ENCODE results near the gene CDR2L.
"Not testable (repeated sequence)": the region's sequence is repeated elsewhere in the genome, so short reads cannot be mapped to it uniquely, and the experiment has no call there.

The CDR2L gene

DNA sequence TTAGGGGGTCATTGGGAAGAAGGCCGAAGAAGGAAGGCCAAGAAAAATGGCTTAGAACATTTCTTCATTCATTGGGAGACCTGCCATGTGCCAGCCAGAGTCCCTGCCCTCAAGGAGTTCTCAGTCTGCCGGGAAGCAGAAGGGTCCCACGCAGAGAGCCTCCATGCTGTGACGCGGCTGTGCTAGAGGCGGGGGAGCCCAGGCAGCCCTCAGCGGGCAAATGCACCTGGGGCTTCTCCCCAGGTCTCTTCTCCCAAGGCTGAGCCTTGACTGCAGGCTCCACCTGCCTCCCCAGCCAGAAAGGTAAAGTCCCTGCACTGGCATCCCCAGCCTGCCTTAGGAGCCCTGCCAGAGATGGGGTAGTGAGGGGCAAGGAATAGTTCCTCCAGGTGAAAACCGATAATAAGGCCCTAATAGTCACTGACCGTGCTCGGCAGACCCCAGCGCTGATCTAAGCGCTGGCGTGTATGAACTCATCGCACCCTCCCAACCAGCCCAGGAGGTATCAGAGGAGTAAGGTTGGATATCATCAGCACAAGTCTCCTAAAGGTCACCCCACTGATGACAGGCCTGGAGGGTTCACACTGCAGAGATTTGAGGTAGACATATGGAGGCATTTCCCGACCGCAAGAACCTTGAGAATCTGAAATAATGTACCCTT lies 6.0 kb upstream of the CDR2L start:
- H3K4me3 ChIP-seq (ENCODE audit: low read length in 2 of 2), result peak overlapping the region; percentile 78 to 82
- H3K27me3 ChIP-seq (ENCODE audit: control insufficient read depth in 2 of 2, insufficient read depth in 2 of 2, low read length in 2 of 2), result no peaks in the 10 kb centered on the region
- peak overlapping the region; percentile 74 to 77 for H3K9ac ChIP-seq (ENCODE audit: low read depth in 1 of 2, low read length in 2 of 2)
- H3K36me3 ChIP-seq (ENCODE audit: control insufficient read depth in 2 of 2, insufficient read depth in 2 of 2, low read length in 2 of 2), result no peaks in the 10 kb centered on the region
- H3K9me3 ChIP-seq (ENCODE audit: control insufficient read depth in 2 of 2, low read length in 2 of 2), result no peaks in the 10 kb centered on the region
- H3K27ac ChIP-seq (ENCODE audit: low read depth in 2 of 2, low read length in 2 of 2), result peak overlapping the region; percentile 75 to 79
- peaks cover 9 to 14% of the 10 kb centered on the region in 2 donors for H3K4me1 ChIP-seq (ENCODE audit: control insufficient read depth in 2 of 2, insufficient read depth in 2 of 2, low read length in 2 of 2)

DNA sequence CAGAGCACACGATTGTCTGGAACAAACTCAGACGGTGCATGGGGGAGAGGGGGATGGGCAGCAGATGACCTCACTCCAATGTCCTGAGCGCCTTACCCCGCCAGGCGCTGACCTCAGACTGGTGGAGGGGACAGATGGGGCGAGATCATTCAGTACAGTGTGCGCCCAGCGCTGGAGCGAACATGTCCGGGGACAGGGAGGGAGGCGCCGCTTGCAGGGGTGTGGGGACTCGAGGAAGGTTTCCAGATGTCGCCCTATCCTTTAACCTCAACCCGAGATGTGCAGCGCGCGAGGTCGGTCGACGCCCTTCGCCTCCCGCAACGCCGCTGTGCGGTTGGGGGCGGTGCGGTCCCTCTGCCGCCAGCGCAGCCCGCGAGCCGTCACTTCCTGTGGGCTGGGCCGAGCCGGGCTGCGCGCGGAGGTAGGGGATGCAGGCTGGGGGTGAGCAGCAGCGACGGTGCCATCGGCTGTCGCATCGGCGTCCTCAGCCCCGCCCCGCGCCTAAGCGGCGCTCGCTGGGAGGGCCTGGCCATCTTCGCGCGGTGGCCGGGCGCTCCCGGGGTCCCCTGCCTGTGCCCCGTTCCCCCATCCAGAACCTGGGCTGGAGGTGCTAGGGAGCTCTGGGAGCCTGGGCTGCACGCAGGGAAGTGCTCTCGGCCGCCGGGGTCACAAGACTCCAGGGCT lies 5.3 kb upstream of the CDR2L start:
- Histone ChIP-seq H3K36me3 (ENCODE audit: control insufficient read depth in 2 of 2, insufficient read depth in 2 of 2, low read length in 2 of 2) (no peaks in the 10 kb centered on the region), H3K9ac (ENCODE audit: low read depth in 1 of 2, low read length in 2 of 2) (peak overlapping the region; percentile 74 to 77), H3K9me3 (ENCODE audit: control insufficient read depth in 2 of 2, low read length in 2 of 2) (no peaks in the 10 kb centered on the region), H3K27me3 (ENCODE audit: control insufficient read depth in 2 of 2, insufficient read depth in 2 of 2, low read length in 2 of 2) (no peaks in the 10 kb centered on the region), H3K4me1 (ENCODE audit: control insufficient read depth in 2 of 2, insufficient read depth in 2 of 2, low read length in 2 of 2) (peaks cover 9 to 17% of the 10 kb centered on the region in 2 donors), H3K4me3 (ENCODE audit: low read length in 2 of 2) (peak overlapping the region; percentile 78 to 82), H3K27ac (ENCODE audit: low read depth in 2 of 2, low read length in 2 of 2) (peak overlapping the region; percentile 75 to 79)

DNA sequence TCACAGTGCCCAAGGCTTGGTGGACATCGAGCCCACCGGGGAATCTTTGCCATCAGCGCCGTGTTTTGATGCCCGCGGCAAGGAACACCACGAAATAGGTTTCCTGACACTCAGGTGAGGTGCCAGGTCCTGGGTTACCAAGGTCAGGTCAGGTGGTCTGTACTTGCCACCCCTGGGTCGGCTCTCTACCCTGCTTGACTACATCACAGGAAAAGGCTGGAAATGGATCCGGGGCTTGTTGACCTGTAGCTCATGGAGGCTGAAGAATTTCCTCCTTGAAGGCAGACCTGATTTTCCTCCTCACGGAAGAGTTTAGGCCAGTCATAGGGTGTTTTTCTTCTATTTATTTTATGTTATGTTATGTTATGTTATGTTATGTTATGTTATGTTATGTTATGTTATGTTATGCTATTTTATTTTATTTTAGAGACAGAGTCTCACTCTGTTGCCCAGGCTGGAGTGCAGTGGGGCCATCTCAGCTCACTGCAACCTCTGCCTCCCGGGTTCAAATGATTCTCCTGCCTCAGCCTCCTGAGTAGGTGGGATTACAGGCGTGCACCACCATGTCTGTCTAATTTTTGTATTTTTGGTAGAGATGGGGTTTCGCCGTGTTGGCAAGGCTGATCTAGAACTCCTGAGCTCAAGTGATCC lies 4.6 kb upstream of the CDR2L start:
- H3K9ac ChIP-seq (ENCODE audit: low read depth in 1 of 2, low read length in 2 of 2), result peak overlapping the region; percentile 74 to 77
- not testable (repeated sequence) for H3K9me3 ChIP-seq (ENCODE audit: control insufficient read depth in 2 of 2, low read length in 2 of 2); H3K27me3 ChIP-seq (ENCODE audit: control insufficient read depth in 2 of 2, insufficient read depth in 2 of 2, low read length in 2 of 2); H3K36me3 ChIP-seq (ENCODE audit: control insufficient read depth in 2 of 2, insufficient read depth in 2 of 2, low read length in 2 of 2)
- H3K27ac ChIP-seq (ENCODE audit: low read depth in 2 of 2, low read length in 2 of 2), result peak overlapping the region; percentile 75 to 79
- H3K4me1 ChIP-seq (ENCODE audit: control insufficient read depth in 2 of 2, insufficient read depth in 2 of 2, low read length in 2 of 2), result peaks cover 9 to 18% of the 10 kb centered on the region in 2 donors
- peak overlapping the region; percentile 78 to 82 for H3K4me3 ChIP-seq (ENCODE audit: low read length in 2 of 2)

DNA sequence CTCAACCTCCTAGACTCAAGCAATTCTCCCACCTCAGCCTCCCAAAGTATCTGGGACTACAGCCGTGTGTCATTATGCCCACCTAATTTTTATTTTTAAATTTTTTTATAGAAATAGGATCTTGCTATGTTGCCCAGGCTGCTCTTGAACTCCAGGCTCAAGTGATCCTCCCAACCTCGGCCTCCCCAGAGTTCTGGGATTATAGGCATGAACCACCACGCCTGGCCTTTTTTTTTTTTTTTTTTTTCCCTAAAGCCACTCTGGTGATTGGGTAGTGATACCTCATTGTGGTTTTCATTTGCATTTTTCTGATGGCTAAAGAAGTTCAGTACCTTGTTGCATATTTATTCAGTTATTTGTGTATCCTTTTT lies 1.2 kb upstream of the CDR2L start:
- peaks cover 0 to 3% of the 10 kb centered on the region in 2 donors for H3K27me3 ChIP-seq (ENCODE audit: control insufficient read depth in 2 of 2, insufficient read depth in 2 of 2, low read length in 2 of 2)
- no peaks in the 10 kb centered on the region for H3K9me3 ChIP-seq (ENCODE audit: control insufficient read depth in 2 of 2, low read length in 2 of 2)
- H3K4me1 ChIP-seq (ENCODE audit: control insufficient read depth in 2 of 2, insufficient read depth in 2 of 2, low read length in 2 of 2), result peaks cover 14 to 18% of the 10 kb centered on the region in 2 donors
- no peaks in the 10 kb centered on the region for H3K36me3 ChIP-seq (ENCODE audit: control insufficient read depth in 2 of 2, insufficient read depth in 2 of 2, low read length in 2 of 2)
- H3K9ac ChIP-seq (ENCODE audit: low read depth in 1 of 2, low read length in 2 of 2), result no peak overlapping the region
- no peak overlapping the region for H3K4me3 ChIP-seq (ENCODE audit: low read length in 2 of 2)
- no peak overlapping the region for H3K27ac ChIP-seq (ENCODE audit: low read depth in 2 of 2, low read length in 2 of 2)

DNA sequence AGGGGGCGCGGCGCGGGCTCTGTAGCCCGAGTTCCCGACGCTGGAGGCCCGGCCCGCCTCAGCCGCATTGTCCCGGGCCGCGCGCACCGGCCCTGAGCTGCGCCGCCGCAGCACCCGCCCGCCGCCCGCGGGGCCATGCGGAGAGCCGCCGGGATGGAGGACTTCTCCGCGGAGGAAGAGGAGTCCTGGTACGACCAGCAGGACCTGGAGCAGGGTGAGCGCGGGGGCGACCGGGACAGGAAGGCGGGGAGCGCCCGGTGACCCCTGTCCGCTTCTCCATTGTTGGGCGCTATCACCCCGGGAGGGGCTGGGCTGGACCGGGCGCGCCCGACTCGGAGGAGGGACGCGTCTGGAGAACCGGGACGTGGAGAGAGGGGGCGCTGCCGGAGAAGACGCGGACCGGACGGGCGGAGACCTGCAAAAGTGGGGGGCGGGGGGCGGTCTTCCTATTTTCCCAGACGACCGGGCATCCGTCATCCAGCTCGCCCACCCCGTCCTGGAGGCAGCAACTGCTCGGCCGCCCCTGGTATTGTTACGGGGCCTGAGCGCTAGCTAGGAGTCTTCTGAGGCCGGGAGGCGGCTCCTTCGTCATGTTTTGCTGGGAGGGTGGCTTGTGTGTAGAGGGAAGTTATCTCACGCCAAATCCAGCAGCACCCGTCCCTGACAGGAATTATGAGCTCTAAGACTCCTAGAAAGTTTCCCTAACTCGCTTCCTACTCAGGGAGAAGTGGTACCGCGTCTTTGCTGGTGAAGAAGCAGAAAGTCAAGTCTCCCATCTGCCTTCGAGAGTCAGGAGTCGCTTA lies 678 bp downstream of the CDR2L start:
- peak overlapping the region; percentile 67 to 85 for H3K27ac ChIP-seq (ENCODE audit: low read depth in 2 of 2, low read length in 2 of 2)
- peaks cover 0 to 3% of the 10 kb centered on the region in 2 donors for H3K27me3 ChIP-seq (ENCODE audit: control insufficient read depth in 2 of 2, insufficient read depth in 2 of 2, low read length in 2 of 2)
- H3K9ac ChIP-seq (ENCODE audit: low read depth in 1 of 2, low read length in 2 of 2), result peak overlapping the region; percentile 32 to 52
- no peaks in the 10 kb centered on the region for H3K9me3 ChIP-seq (ENCODE audit: control insufficient read depth in 2 of 2, low read length in 2 of 2)
- peaks cover 5 to 10% of the 10 kb centered on the region in 2 donors for H3K4me1 ChIP-seq (ENCODE audit: control insufficient read depth in 2 of 2, insufficient read depth in 2 of 2, low read length in 2 of 2)
- H3K36me3 ChIP-seq (ENCODE audit: control insufficient read depth in 2 of 2, insufficient read depth in 2 of 2, low read length in 2 of 2), result no peaks in the 10 kb centered on the region
- peak overlapping the region; percentile 70 to 74 for H3K4me3 ChIP-seq (ENCODE audit: low read length in 2 of 2)

DNA sequence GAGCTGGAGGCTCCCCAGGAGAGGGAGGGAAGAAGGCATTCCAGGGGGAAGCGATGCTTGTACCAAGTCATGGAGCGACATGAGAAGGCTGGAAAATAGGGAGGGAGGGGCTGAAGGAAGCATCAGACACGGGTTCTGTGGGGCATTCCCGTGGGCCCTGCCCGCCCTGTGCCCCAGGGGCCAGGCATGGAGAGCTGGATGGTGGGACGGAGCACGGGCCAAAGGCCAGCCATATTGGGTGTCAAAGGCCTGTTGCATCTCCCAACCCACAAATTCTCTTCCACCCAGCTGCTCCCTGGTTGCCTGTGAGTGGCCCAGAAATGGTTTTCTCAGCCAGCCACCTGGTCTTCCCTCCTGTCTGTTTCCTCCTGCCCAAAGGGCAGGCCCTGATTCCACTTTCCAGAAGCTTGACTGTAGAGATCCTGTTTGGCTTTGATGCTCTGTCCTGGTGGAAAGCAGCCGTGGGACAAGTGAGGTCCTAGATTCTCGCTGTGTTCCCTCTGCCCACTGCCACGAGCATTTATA lies 3.2 kb downstream of the CDR2L start:
- H3K27ac ChIP-seq (ENCODE audit: low read depth in 2 of 2, low read length in 2 of 2), result no peak overlapping the region
- no peaks in the 10 kb centered on the region for H3K36me3 ChIP-seq (ENCODE audit: control insufficient read depth in 2 of 2, insufficient read depth in 2 of 2, low read length in 2 of 2)
- no peaks in the 10 kb centered on the region for H3K9me3 ChIP-seq (ENCODE audit: control insufficient read depth in 2 of 2, low read length in 2 of 2)
- H3K4me1 ChIP-seq (ENCODE audit: control insufficient read depth in 2 of 2, insufficient read depth in 2 of 2, low read length in 2 of 2), result peaks cover 5 to 10% of the 10 kb centered on the region in 2 donors
- H3K9ac ChIP-seq (ENCODE audit: low read depth in 1 of 2, low read length in 2 of 2), result no peak overlapping the region
- peaks cover 0 to 3% of the 10 kb centered on the region in 2 donors for H3K27me3 ChIP-seq (ENCODE audit: control insufficient read depth in 2 of 2, insufficient read depth in 2 of 2, low read length in 2 of 2)
- no peak overlapping the region for H3K4me3 ChIP-seq (ENCODE audit: low read length in 2 of 2)

DNA sequence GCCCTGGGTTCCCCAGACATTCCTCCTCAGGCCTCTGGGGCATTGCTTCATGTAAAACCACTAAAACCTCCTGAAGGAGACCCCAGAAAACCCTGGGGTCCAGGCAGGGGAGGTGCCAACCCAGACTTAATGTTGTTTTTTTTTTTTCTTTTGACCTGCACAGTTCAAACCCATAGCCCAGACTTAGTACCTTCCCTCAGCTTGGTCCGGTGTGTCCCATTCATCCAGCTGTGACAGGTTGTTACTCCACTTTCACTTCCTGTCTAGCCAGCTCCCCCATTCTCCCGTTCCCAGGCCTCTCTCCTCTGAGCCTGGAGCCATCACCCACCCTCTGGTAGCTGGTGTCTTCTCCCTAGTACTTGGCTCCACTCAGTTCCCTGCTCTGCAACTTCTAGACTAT lies 4.8 kb downstream of the CDR2L start:
- H3K36me3 ChIP-seq (ENCODE audit: control insufficient read depth in 2 of 2, insufficient read depth in 2 of 2, low read length in 2 of 2), result no peaks in the 10 kb centered on the region
- no peaks in the 10 kb centered on the region for H3K9me3 ChIP-seq (ENCODE audit: control insufficient read depth in 2 of 2, low read length in 2 of 2)
- H3K4me1 ChIP-seq (ENCODE audit: control insufficient read depth in 2 of 2, insufficient read depth in 2 of 2, low read length in 2 of 2), result peaks cover 5 to 6% of the 10 kb centered on the region in 2 donors
- H3K4me3 ChIP-seq (ENCODE audit: low read length in 2 of 2), result no peak overlapping the region
- no peak overlapping the region for H3K9ac ChIP-seq (ENCODE audit: low read depth in 1 of 2, low read length in 2 of 2)
- no peak overlapping the region for H3K27ac ChIP-seq (ENCODE audit: low read depth in 2 of 2, low read length in 2 of 2)
- peaks cover 0 to 3% of the 10 kb centered on the region in 2 donors for H3K27me3 ChIP-seq (ENCODE audit: control insufficient read depth in 2 of 2, insufficient read depth in 2 of 2, low read length in 2 of 2)

DNA sequence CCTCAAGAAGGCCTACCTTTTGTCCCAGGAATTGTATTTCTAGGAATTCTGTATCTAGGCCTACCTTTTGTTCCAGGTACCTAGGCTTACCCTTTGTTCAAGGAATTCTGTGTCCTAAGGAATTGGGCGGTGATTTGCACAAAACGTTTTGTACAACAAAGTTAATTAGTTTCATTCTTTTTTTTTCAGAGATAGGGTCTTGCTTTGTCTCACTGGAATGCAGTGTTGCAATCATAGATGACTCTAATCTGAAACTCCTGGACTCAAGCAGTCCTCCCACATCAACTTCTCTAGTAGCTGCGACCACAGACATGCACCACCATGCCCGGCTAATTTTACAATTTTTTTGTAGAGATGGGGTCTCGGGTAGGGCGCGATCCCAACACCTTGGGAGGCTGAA lies 7.0 kb downstream of the CDR2L start:
- Histone ChIP-seq H3K9me3 (ENCODE audit: control insufficient read depth in 2 of 2, low read length in 2 of 2) (no peaks in the 10 kb centered on the region), H3K27ac (ENCODE audit: low read depth in 2 of 2, low read length in 2 of 2) (no peak overlapping the region), H3K27me3 (ENCODE audit: control insufficient read depth in 2 of 2, insufficient read depth in 2 of 2, low read length in 2 of 2) (no peaks in the 10 kb centered on the region), H3K9ac (ENCODE audit: low read depth in 1 of 2, low read length in 2 of 2) (no peak overlapping the region), H3K4me1 (ENCODE audit: control insufficient read depth in 2 of 2, insufficient read depth in 2 of 2, low read length in 2 of 2) (peaks cover 0 to 6% of the 10 kb centered on the region in 2 donors), H3K4me3 (ENCODE audit: low read length in 2 of 2) (no peak overlapping the region), H3K36me3 (ENCODE audit: control insufficient read depth in 2 of 2, insufficient read depth in 2 of 2, low read length in 2 of 2) (no peaks in the 10 kb centered on the region)

DNA sequence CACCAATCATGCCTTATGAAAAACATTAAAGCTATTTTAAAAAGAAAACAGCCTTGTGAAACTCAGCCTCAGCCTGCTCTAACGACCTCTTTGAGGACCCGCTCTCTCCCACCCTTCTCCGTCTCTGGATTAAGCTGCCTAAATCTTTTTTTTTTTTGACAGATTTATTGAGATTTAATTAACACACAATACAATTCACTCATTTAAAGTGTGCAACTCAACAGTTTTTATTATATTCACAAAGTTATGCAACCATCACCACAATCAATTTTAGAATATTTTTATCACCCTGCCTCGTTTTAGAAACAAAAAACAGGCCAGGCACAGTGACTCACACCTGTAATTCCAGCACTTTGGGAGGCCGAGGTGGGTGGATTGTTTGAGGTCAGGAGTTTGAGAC lies 8.4 kb downstream of the CDR2L start:
- H3K4me1 ChIP-seq (ENCODE audit: control insufficient read depth in 2 of 2, insufficient read depth in 2 of 2, low read length in 2 of 2), result peaks cover 0 to 6% of the 10 kb centered on the region in 2 donors
- H3K9ac ChIP-seq (ENCODE audit: low read depth in 1 of 2, low read length in 2 of 2), result no peak overlapping the region
- no peaks in the 10 kb centered on the region for H3K36me3 ChIP-seq (ENCODE audit: control insufficient read depth in 2 of 2, insufficient read depth in 2 of 2, low read length in 2 of 2)
- no peaks in the 10 kb centered on the region for H3K27me3 ChIP-seq (ENCODE audit: control insufficient read depth in 2 of 2, insufficient read depth in 2 of 2, low read length in 2 of 2)
- no peak overlapping the region for H3K4me3 ChIP-seq (ENCODE audit: low read length in 2 of 2)
- H3K27ac ChIP-seq (ENCODE audit: low read depth in 2 of 2, low read length in 2 of 2), result no peak overlapping the region
- H3K9me3 ChIP-seq (ENCODE audit: control insufficient read depth in 2 of 2, low read length in 2 of 2), result no peaks in the 10 kb centered on the region

All from mucosa of rectum (tissue), 2 donors.